ENCODE data around the gene ZBTB7C. TPM values are rescaled to one million over a fixed set of nuclear protein-coding genes. Genes with fewer than 3 reads are reported as not detected.

The ZBTB7C gene
- total and polyA plus RNA-seq, 2 donors (not counting 1 experiment from before 2014, with no cell fraction given): not detected

DNA sequence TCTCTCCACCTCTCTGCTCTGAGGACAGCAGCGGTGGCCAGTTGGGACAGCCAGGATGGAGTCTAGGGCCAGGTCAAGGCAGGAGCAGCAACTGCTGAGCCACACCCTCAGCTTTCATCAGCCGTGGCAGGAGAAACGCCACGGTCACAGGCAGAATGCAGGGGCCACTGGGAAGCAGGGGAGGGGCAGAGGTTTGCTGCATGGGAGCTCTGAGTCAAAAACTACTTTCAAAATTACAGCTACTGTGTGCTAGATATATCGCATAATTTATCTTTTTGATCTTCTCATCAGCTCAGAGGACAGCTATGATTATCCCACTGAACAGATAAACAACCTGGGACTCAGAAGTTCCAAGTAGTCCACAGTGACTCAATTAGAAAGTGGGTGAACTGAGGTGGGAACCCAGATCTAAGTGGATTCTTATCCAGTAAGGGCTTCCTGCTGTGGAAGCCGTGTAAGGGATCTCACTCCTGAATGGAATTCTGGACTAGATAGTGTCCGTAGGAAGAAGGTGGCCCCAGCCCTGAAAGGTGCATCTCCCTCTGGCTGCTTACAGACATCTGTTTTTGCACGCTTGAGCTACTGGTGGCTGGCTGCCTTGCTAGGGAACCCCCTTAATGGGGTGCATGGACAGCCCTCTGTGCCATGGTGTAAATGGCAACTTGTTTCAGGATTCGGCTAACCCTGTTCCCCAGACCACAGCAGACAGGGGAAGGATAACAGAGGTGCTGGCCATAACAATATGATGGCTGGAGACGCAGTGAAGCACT lies 284.1 kb downstream of the ZBTB7C start:
- CTCF ChIA-PET: no interaction called here
- no peak overlapping the region for H2AFZ ChIP-seq (ENCODE audit: insufficient read depth, low read depth, low read length, poor library complexity, severe bottlenecking)
- no peak for TF ChIP-seq EZH2 (IDR thresholded peaks at IDR 0.05; ENCODE audit: borderline replicate concordance, insufficient read depth, low read depth, low read length, poor library complexity, severe bottlenecking)
- TF ChIP-seq, protein P1, sequence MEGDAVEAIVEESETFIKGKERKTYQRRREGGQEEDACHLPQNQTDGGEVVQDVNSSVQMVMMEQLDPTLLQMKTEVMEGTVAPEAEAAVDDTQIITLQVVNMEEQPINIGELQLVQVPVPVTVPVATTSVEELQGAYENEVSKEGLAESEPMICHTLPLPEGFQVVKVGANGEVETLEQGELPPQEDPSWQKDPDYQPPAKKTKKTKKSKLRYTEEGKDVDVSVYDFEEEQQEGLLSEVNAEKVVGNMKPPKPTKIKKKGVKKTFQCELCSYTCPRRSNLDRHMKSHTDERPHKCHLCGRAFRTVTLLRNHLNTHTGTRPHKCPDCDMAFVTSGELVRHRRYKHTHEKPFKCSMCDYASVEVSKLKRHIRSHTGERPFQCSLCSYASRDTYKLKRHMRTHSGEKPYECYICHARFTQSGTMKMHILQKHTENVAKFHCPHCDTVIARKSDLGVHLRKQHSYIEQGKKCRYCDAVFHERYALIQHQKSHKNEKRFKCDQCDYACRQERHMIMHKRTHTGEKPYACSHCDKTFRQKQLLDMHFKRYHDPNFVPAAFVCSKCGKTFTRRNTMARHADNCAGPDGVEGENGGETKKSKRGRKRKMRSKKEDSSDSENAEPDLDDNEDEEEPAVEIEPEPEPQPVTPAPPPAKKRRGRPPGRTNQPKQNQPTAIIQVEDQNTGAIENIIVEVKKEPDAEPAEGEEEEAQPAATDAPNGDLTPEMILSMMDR (IDR thresholded peaks at IDR 0.05): no peak
- no peak overlapping the region for H3K4me3 Mint-ChIP-seq
- ATAC-seq (ENCODE audit: low read depth): no peak
- POLR2A ChIA-PET: no interaction called here
- no peak overlapping the region for H3K27ac ChIP-seq (ENCODE audit: low read length in 2 of 2)
- H3K9ac ChIP-seq (ENCODE audit: low read length): no peak overlapping the region
- H3K27me3 ChIP-seq (replicated peaks in 1 of 4; ENCODE audit: control extremely low read depth in 1 of 4, control insufficient read depth in 3 of 4, insufficient read depth in 4 of 4, low read length in 3 of 4): peaks cover 0 to 2% (median under 1%) of the 10 kb centered on the region in 4 experiments
- H3K27ac Mint-ChIP-seq: no peak overlapping the region
- no peak overlapping the region for H3K4me2 ChIP-seq (replicated peaks; ENCODE audit: low read depth, low read length, poor library complexity, severe bottlenecking)
- intact Hi-C loops (cut with micrococcal nuclease): no loop called here
- H4K20me1 ChIP-seq (ENCODE audit: control insufficient read depth, insufficient read depth, low read length, poor library complexity, severe bottlenecking): no peaks in the 10 kb centered on the region
- no peak overlapping the region for H3K4me3 ChIP-seq (ENCODE audit: control extremely low read depth in 1 of 5, extremely low read depth in 1 of 5, insufficient read depth in 1 of 5, low read depth in 2 of 5, low read length in 4 of 5)
- no peaks in the 10 kb centered on the region for H3K36me3 ChIP-seq (replicated peaks in 1 of 2; ENCODE audit: control extremely low read depth in 1 of 2, control insufficient read depth in 1 of 2, extremely low read depth in 1 of 2, insufficient read depth in 2 of 2, low read length in 1 of 2)
- no peaks in the 10 kb centered on the region for H3K4me1 ChIP-seq (ENCODE audit: control insufficient read depth in 2 of 2, insufficient read depth in 2 of 2, low read length in 2 of 2)
- peaks cover 14% of the 10 kb centered on the region for H3K27me3 Mint-ChIP-seq
- H3K79me2 ChIP-seq (ENCODE audit: control insufficient read depth, insufficient read depth, low read length): no peaks in the 10 kb centered on the region
- no peak for DNase-seq
- 62% methylated on average over 8 of the region's 10 CpGs for WGBS (ENCODE audit: insufficient coverage)
- no peaks in the 10 kb centered on the region for H3K9me3 Mint-ChIP-seq (ENCODE audit: insufficient read depth)
- no peaks in the 10 kb centered on the region for H3K4me1 Mint-ChIP-seq
- no peaks in the 10 kb centered on the region for H3K9me3 ChIP-seq (ENCODE audit: control extremely low read depth in 1 of 3, control insufficient read depth in 2 of 3, insufficient read depth in 1 of 3, low read length in 2 of 3)

DNA sequence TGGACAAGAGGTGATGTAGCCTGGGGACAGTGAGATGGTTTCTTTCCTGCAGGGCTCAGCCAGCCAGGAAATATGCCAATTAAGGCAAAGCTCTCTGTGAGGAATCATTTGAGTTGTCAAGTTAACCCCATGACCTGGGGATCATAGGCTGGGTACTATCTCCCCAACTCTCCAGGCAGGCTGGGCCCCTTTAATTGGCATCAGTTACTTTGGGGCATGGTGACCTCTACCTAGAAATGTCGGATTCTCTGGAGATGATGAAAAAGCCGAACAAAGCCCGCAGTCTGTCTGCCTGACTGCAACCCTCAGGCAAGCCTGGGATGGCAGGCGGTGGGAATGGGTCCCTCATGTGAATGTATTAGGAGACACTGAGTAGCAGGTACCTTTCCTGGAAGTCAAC lies 285.2 kb downstream of the ZBTB7C start:
- WGBS (ENCODE audit: insufficient coverage): 96% methylated on average over 4 of the region's 4 CpGs
- H3K9ac ChIP-seq (ENCODE audit: low read length): no peak overlapping the region
- H2AFZ ChIP-seq (ENCODE audit: insufficient read depth, low read depth, low read length, poor library complexity, severe bottlenecking): no peak overlapping the region
- H3K27ac Mint-ChIP-seq: no peak overlapping the region
- H3K9me3 ChIP-seq (ENCODE audit: control extremely low read depth in 1 of 3, control insufficient read depth in 2 of 3, insufficient read depth in 1 of 3, low read length in 2 of 3): no peaks in the 10 kb centered on the region
- no peak overlapping the region for H3K4me2 ChIP-seq (replicated peaks; ENCODE audit: low read depth, low read length, poor library complexity, severe bottlenecking)
- H4K20me1 ChIP-seq (ENCODE audit: control insufficient read depth, insufficient read depth, low read length, poor library complexity, severe bottlenecking): no peaks in the 10 kb centered on the region
- H3K36me3 ChIP-seq (replicated peaks in 1 of 2; ENCODE audit: control extremely low read depth in 1 of 2, control insufficient read depth in 1 of 2, extremely low read depth in 1 of 2, insufficient read depth in 2 of 2, low read length in 1 of 2): no peaks in the 10 kb centered on the region
- DNase-seq (no peak), ATAC-seq (ENCODE audit: low read depth) (no peak)
- POLR2A ChIA-PET: no interaction called here
- H3K27me3 Mint-ChIP-seq: peaks cover 19% of the 10 kb centered on the region
- no peak overlapping the region for H3K27ac ChIP-seq (ENCODE audit: low read length in 2 of 2)
- CTCF ChIA-PET: no interaction called here
- intact Hi-C loops (cut with micrococcal nuclease): no loop called here
- no peaks in the 10 kb centered on the region for H3K27me3 ChIP-seq (replicated peaks in 1 of 4; ENCODE audit: control extremely low read depth in 1 of 4, control insufficient read depth in 3 of 4, insufficient read depth in 4 of 4, low read length in 3 of 4)
- no peak overlapping the region for H3K4me3 ChIP-seq (ENCODE audit: control extremely low read depth in 1 of 5, extremely low read depth in 1 of 5, insufficient read depth in 1 of 5, low read depth in 2 of 5, low read length in 4 of 5)
- H3K4me3 Mint-ChIP-seq: no peak overlapping the region
- no peaks in the 10 kb centered on the region for H3K79me2 ChIP-seq (ENCODE audit: control insufficient read depth, insufficient read depth, low read length)
- H3K4me1 Mint-ChIP-seq: no peaks in the 10 kb centered on the region
- TF ChIP-seq, protein P1 (IDR thresholded peaks at IDR 0.05): no peak
- no peak for TF ChIP-seq EZH2 (IDR thresholded peaks at IDR 0.05; ENCODE audit: borderline replicate concordance, insufficient read depth, low read depth, low read length, poor library complexity, severe bottlenecking)
- no peaks in the 10 kb centered on the region for H3K4me1 ChIP-seq (ENCODE audit: control insufficient read depth in 2 of 2, insufficient read depth in 2 of 2, low read length in 2 of 2)
- H3K9me3 Mint-ChIP-seq (ENCODE audit: insufficient read depth): no peaks in the 10 kb centered on the region

Data from B cell (primary cell).